ELF-1 (cell line): ENCODE measurements around the gene MAGED1.
"Not testable (repeated sequence)": the region's sequence is repeated elsewhere in the genome, so short reads cannot be mapped to it uniquely, and the experiment has no call there.

Experiments used
- DNase-seq: peaks from one replicate; pipeline ENCODE4 v3.0.0-alpha.2; 2016; ENCODE audit warnings: low read depth, low spot score

Gene MAGED1

GRCh38 chrX:51894697-51895336 lies 1.4 kb downstream of the MAGED1 start:
- peak; percentile 32 for DNase-seq

DNA sequence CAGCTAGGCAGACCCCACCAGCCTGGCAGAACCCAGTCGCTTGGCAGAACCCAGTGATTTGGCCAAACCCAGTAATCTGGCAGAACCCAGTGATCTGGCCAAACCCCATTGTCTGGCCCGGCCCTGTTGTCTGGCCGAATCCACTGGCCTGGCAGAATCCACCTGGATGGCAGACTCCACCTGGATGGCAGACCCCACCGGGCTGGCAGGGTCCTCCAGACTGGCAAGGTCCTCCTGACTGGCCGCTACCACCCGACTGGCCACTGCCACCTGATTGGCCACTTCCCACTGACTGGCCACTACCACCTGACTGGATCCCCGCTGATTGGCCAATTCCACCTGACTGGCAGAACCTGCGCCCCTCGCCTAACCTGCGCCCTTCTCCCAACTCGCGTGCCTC lies 3.2 kb downstream of the MAGED1 start:
- no peak for DNase-seq

DNA sequence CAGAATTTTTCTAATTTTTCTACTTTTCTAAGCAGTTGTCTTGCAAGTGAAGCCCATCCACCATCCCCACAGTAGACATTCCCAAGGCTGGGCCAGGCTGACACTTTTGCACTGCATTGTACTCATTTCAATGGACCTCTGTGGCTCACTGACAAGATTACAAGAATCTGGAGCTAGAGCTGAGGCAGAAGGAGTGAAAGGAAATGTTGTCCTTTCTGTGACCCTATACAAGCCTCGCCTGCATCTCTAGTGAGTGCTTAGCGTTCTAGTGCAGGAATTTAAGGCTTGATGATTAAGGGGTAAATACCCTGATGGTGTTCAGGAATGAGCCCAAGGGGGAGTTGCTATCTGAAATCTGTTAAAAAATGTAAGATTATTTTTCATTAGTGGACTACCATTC lies 6.3 kb downstream of the MAGED1 start:
- no peak for DNase-seq

- no peak for DNase-seq
Observed at GRCh38 chrX:51902510-51903050, 9.2 kb downstream of the MAGED1 start.

GRCh38 chrX:51905152-51905551 lies 11.7 kb downstream of the MAGED1 start:
- DNase-seq, result not testable (repeated sequence)

DNA sequence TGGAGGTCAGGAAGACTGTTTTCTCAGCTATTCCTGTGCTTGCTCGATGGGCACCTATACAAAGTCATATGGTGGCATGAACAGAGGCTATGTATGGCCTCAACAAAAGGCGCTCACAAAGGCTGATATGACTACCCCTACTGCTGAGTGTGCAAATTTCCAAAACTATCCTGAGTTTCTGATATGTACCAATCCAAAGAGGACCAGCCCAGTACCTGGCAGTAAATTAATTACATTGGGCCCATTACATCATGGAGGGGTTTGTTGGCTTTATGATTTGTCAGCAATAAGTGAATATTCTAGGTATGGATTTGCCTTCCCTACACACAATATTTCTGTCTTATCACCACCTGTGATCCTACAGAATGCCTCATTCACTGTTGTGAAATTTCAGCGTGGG lies 12.3 kb downstream of the MAGED1 start:
- DNase-seq, result no peak

- no peak for DNase-seq
Observed at GRCh38 chrX:51917604-51918003, 24.2 kb downstream of the MAGED1 start.

- DNase-seq, result peak; percentile 59
Observed at GRCh38 chrX:51922561-51922960, 29.1 kb downstream of the MAGED1 start.

DNA sequence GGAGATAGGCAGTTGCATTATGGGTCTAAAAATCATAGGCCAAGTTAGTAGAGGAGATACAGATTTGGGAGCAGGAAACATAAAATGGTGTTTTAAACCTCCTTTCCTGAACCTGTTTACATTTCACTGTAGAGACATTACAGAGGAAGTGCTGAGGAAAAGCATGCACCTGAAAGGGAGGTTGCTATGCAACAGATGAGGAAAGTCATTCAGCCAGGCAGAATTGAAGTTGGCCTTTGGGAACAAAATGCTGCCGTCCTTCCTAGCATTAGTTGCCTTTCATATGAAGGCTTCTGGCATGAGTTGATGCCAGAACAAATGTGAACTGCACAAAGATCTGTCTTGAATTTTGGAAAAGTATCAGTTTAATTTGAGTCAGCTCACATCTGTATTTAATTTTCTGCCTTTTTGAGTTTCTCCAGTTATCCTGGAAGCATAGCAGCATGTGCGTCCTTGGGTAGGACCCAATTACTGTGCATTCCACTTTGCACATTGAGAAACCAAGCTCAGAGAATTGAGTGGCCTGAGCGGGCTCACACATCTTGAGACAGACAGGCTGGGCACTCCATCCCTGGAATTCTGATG lies 38.2 kb downstream of the MAGED1 start:
- no peak for DNase-seq
